Thyroid gland (tissue), 4 donors: ENCODE measurements around the gene KCNJ5. TPM values are rescaled to one million over a fixed set of nuclear protein-coding genes. Genes with fewer than 3 reads are reported as not detected.

Experiments
- DNase-seq, 2 donors: peaks; one replicate each; pipeline ENCODE4 v3.0.0-alpha.2; 2019
- H3K27ac ChIP-seq, 3 donors: fragments of 200-600 bp; sonication (generic); 1 replicate in 2 of 3; 2 replicates in 1 of 3; pipeline ENCODE4 v1.5.1; 2016 to 2019; ENCODE audit warnings: mild to moderate bottlenecking in 1 of 3, moderate library complexity in 1 of 3
- H3K27me3 ChIP-seq: fragments of 200-600 bp; sonication (generic); one replicate; pipeline ENCODE4 v1.5.1; 2019
- H3K36me3 ChIP-seq, 2 donors: fragments of 200-600 bp; sonication (generic); one replicate each; pipeline ENCODE4 v1.5.1; 2016 to 2019
- H3K4me1 ChIP-seq, 2 donors: fragments of 200-600 bp; sonication (generic); one replicate each; pipeline ENCODE4 v1.5.1; 2017 to 2019
- H3K4me3 ChIP-seq, 3 donors: fragments of 200-600 bp; sonication (generic); replicated peaks in 1 of 3; 1 replicate in 2 of 3; 2 replicates in 1 of 3; pipeline ENCODE4 v1.5.1; 2016; ENCODE audit warnings: mild to moderate bottlenecking in 1 of 3
- H3K9me3 ChIP-seq: fragments of 200-600 bp; sonication (generic); one replicate; pipeline ENCODE4 v1.5.1; 2017
- CTCF ChIP-seq, 6 experiments: fragments of 200-600 bp in 3 of 6; fragments of 450-650 bp in 3 of 6; sonication (generic) in 3 of 6; IDR thresholded peaks; one replicate each; pipeline ENCODE4 v1.5.1; 2016 to 2019; ENCODE audit warnings: antibody characterized with exemption in 6 of 6, mild to moderate bottlenecking in 2 of 6, inconsistent platforms in 1 of 6, moderate library complexity in 1 of 6
- POLR2A ChIP-seq, 2 donors: fragments of 450-650 bp; IDR thresholded peaks; one replicate each; pipeline ENCODE4 v1.6.1; 2017; ENCODE audit warnings: antibody characterized with exemption in 2 of 2, mild to moderate bottlenecking in 2 of 2, moderate library complexity in 1 of 2
- WGBS, 2 donors: methylation state at CpG; one replicate each; pipeline ENCODE4 v1.1.5; 2017; 5-methylcytosine and 5-hydroxymethylcytosine counted together
- intact Hi-C: fragments of 100-400 bp; cut with DNase I; formaldehyde crosslinking; loops from one replicate; pipeline ENCODE4 v1.15.1; 2023
- total RNA-seq, 4 donors: library from RNA; depleted of rRNA; stranded (reverse); fragments of >200 nt; gene quantifications; one replicate each; pipeline ENCODE4 v1.2.3, GENCODE V29; 2016

KCNJ5 gene
- total RNA-seq, 4 donors from 2014 or later, result 0.40 to 2.7 (median 1.2) TPM

GRCh38 chr11:128892866-128893565, 1.9 kb downstream of the KCNJ5 start:
- DNase-seq, result no peak
- WGBS, 2 donors, result 68 to 76% methylated on average over 4 of the region's 4 CpGs
- no peaks in the 10 kb centered on the region for H3K36me3 ChIP-seq
- H3K4me3 ChIP-seq, result no peak overlapping the region
- TF ChIP-seq CTCF (IDR thresholded peaks at IDR 0.05), result no peak
- no peak for TF ChIP-seq POLR2A (IDR thresholded peaks at IDR 0.05)
- H3K27ac ChIP-seq, result peak overlapping the region in 1 of 3 donors; percentile 58
- H3K9me3 ChIP-seq, result no peaks in the 10 kb centered on the region
- peaks cover 16 to 35% of the 10 kb centered on the region in 2 donors for H3K4me1 ChIP-seq
- H3K27me3 ChIP-seq, result no peaks in the 10 kb centered on the region
- intact Hi-C loops, result no loop called here

GRCh38 chr11:128893578-128894285, 2.6 kb downstream of the KCNJ5 start:
- H3K4me1 ChIP-seq, result peaks cover 16 to 35% of the 10 kb centered on the region in 2 donors

GRCh38 chr11:128894286-128894681, 3.1 kb downstream of the KCNJ5 start:
- H3K27ac ChIP-seq, result peak overlapping the region; percentile 25 to 58 (median 58)
- peaks cover 16 to 35% of the 10 kb centered on the region in 2 donors for H3K4me1 ChIP-seq

More at GRCh38 chr11:128893578-128894285, 2.6 kb downstream of the KCNJ5 start:
- no peak for TF ChIP-seq POLR2A (IDR thresholded peaks at IDR 0.05)
- no peak for TF ChIP-seq CTCF (IDR thresholded peaks at IDR 0.05)
- Histone ChIP-seq H3K36me3 (no peaks in the 10 kb centered on the region), H3K27ac (peak overlapping the region; percentile 25 to 58 (median 58)), H3K9me3 (no peaks in the 10 kb centered on the region), H3K27me3 (no peaks in the 10 kb centered on the region), H3K4me3 (no peak overlapping the region)
- 55 to 62% methylated on average over 7 to 9 of the region's 9 CpGs for WGBS, 2 donors
- DNase-seq, result peak; percentile 59 to 67
- intact Hi-C loops, result no loop called here

GRCh38 chr11:128894685-128895084, 3.5 kb downstream of the KCNJ5 start:
- no peaks in the 10 kb centered on the region for H3K9me3 ChIP-seq
- TF ChIP-seq POLR2A (IDR thresholded peaks at IDR 0.05) (no peak), CTCF (IDR thresholded peaks at IDR 0.05) (no peak)
- peak overlapping the region in 2 of 3 donors; percentile 32 to 58 for H3K27ac ChIP-seq
- 16 to 33% methylated on average over 6 of the region's 6 CpGs for WGBS, 2 donors
- DNase-seq, result peak; percentile 86
- intact Hi-C loops, result no loop called here
- no peaks in the 10 kb centered on the region for H3K27me3 ChIP-seq
- H3K36me3 ChIP-seq, result no peaks in the 10 kb centered on the region
- peaks cover 16 to 35% of the 10 kb centered on the region in 2 donors for H3K4me1 ChIP-seq
- no peak overlapping the region for H3K4me3 ChIP-seq

More at GRCh38 chr11:128894286-128894681, 3.1 kb downstream of the KCNJ5 start:
- no peak for DNase-seq
- TF ChIP-seq POLR2A (IDR thresholded peaks at IDR 0.05) (no peak), CTCF (IDR thresholded peaks at IDR 0.05) (no peak)
- intact Hi-C loops, result no loop called here
- no peaks in the 10 kb centered on the region for H3K9me3 ChIP-seq
- WGBS, 2 donors, result 42 to 51% methylated on average over 3 of the region's 3 CpGs
- no peaks in the 10 kb centered on the region for H3K27me3 ChIP-seq
- no peak overlapping the region for H3K4me3 ChIP-seq
- no peaks in the 10 kb centered on the region for H3K36me3 ChIP-seq

GRCh38 chr11:128895526-128895925, 4.4 kb downstream of the KCNJ5 start:
- H3K4me3 ChIP-seq, result no peak overlapping the region
- H3K4me1 ChIP-seq, result peaks cover 11 to 29% of the 10 kb centered on the region in 2 donors
- no peaks in the 10 kb centered on the region for H3K36me3 ChIP-seq
- no peak overlapping the region for H3K27ac ChIP-seq
- no peaks in the 10 kb centered on the region for H3K27me3 ChIP-seq
- intact Hi-C loops, result no loop called here
- no peak for DNase-seq
- no peaks in the 10 kb centered on the region for H3K9me3 ChIP-seq
- WGBS, 2 donors, result 94 to 96% methylated on average over 7 to 8 of the region's 9 CpGs
- no peak for TF ChIP-seq CTCF (IDR thresholded peaks at IDR 0.05)
- no peak for TF ChIP-seq POLR2A (IDR thresholded peaks at IDR 0.05)
